IMR-90 (cell line): ENCODE data around the gene BET1. TPM values are rescaled to one million over a fixed set of nuclear protein-coding genes. Genes with fewer than 3 reads are reported as not detected.
A peak's percentile ranks its signal among the peaks of the same experiment; 100 is the strongest.

Source experiments
- ATAC-seq: fragments of 200-7000 bp; cut with Tn5 transposase; 2 replicates; pipeline ENCODE4 v1.9.1; 2020; ENCODE audit warnings: low read depth, mild to moderate bottlenecking, moderate library complexity
- BruUV-seq: library from RNA; stranded (reverse); fragments of 400-500 nt; replicated peaks from 2 replicates; lab custom pipeline; 2021; lab: Mats Ljungman, UMichigan
- CTCF ChIA-PET: fragments of 300-600 bp; formaldehyde crosslinking; extraction: SDS; loops from one replicate; lab custom pipeline; 2021; ENCODE audit warnings: antibody characterized with exemption; lab: Yijun Ruan, JAX
- POLR2A ChIA-PET: fragments of 300-600 bp; sonication (Branson Sonifier 250); formaldehyde crosslinking; loops from one replicate; lab custom pipeline; 2022; ENCODE audit warnings: antibody characterized with exemption; ENCODE audit not compliant: unreplicated experiment; lab: Charles Lee
- DNase-seq: peaks from one replicate; pipeline ENCODE4 v3.0.0; 2013
- H2AFZ ChIP-seq: replicated peaks from 2 replicates; pipeline ENCODE3; 2013; ENCODE audit warnings: low read length, mild to moderate bottlenecking; ENCODE audit not compliant: poor library complexity
- H2AK5ac ChIP-seq: 2 replicates; pipeline ENCODE4 v1.6.1; 2013; ENCODE audit warnings: low read depth, low read length, inconsistent platforms
- H2AK9ac ChIP-seq: replicated peaks from 2 replicates; pipeline ENCODE3; 2013; ENCODE audit warnings: mild to moderate bottlenecking, low read depth, low read length, moderate library complexity; ENCODE audit not compliant: poor library complexity
- H2BK120ac ChIP-seq: 2 replicates; pipeline ENCODE4 v1.6.1; 2013; ENCODE audit warnings: low read depth, low read length, inconsistent platforms
- H2BK15ac ChIP-seq: 3 replicates; pipeline ENCODE4 v1.6.1; 2013; ENCODE audit warnings: low read depth, low read length, inconsistent platforms
- H2BK20ac ChIP-seq: 2 replicates; pipeline ENCODE4 v1.6.1; 2013; ENCODE audit warnings: low read depth, mild to moderate bottlenecking, inconsistent platforms, low read length, moderate library complexity
- H2BK5ac ChIP-seq: 2 replicates; pipeline ENCODE4 v1.6.1; 2013; ENCODE audit warnings: mild to moderate bottlenecking, low read depth, low read length, inconsistent platforms; ENCODE audit not compliant: poor library complexity, severe bottlenecking
- H3K14ac ChIP-seq: replicated peaks from 2 replicates; pipeline ENCODE4 v1.6.1; 2013; ENCODE audit warnings: low read depth, low read length, inconsistent platforms
- H3K18ac ChIP-seq: 2 replicates; pipeline ENCODE4 v1.6.1; 2013; ENCODE audit warnings: low read depth, low read length, control low read depth
- H3K23ac ChIP-seq: 2 replicates; pipeline ENCODE4 v1.6.1; 2013; ENCODE audit warnings: low read depth, low read length, inconsistent platforms
- H3K27ac ChIP-seq: 2 replicates; pipeline ENCODE4 v1.5.1; 2013; ENCODE audit warnings: mild to moderate bottlenecking, control low read depth, low read length; ENCODE audit not compliant: insufficient read depth
- H3K27me3 ChIP-seq: 2 replicates; pipeline ENCODE4 v1.6.1; 2013; ENCODE audit warnings: low read length; ENCODE audit not compliant: control insufficient read depth, insufficient read depth
- H3K36me3 ChIP-seq: 2 replicates; pipeline ENCODE4 v1.6.1; 2013; ENCODE audit warnings: low read length, mixed read lengths; ENCODE audit not compliant: control insufficient read depth, insufficient read depth
- H3K4ac ChIP-seq: 2 replicates; pipeline ENCODE4 v1.6.1; 2013; ENCODE audit warnings: low read depth, low read length, inconsistent platforms
- H3K4me1 ChIP-seq: 2 replicates; pipeline ENCODE4 v1.6.1; 2013; ENCODE audit warnings: low read length, mixed read lengths; ENCODE audit not compliant: control insufficient read depth, insufficient read depth
- H3K4me2 ChIP-seq: 2 replicates; pipeline ENCODE4 v1.6.1; 2013; ENCODE audit warnings: low read depth, mild to moderate bottlenecking, control low read depth, low read length, moderate library complexity
- H3K4me3 ChIP-seq: 2 replicates; pipeline ENCODE4 v1.5.1; 2013; ENCODE audit warnings: low read depth, mild to moderate bottlenecking, control low read depth, low read length, moderate library complexity; ENCODE audit not compliant: insufficient read depth
- H3K56ac ChIP-seq: 2 replicates; pipeline ENCODE4 v1.6.1; 2013; ENCODE audit warnings: low read length, inconsistent platforms; ENCODE audit not compliant: insufficient read depth; ENCODE audit errors: extremely low read depth
- H3K79me1 ChIP-seq, 2 experiments: 2 replicates each; pipeline ENCODE4 v1.6.1; 2013; ENCODE audit warnings: low read length in 2 of 2, inconsistent platforms in 1 of 2, low read depth in 1 of 2
- H3K9ac ChIP-seq: 2 replicates; pipeline ENCODE4 v1.6.1; 2013; ENCODE audit warnings: low read depth, low read length, control low read depth
- H3K9me1 ChIP-seq: 2 replicates; pipeline ENCODE4 v1.6.1; 2013; ENCODE audit warnings: low read length, inconsistent platforms; ENCODE audit not compliant: insufficient read depth
- H3K9me3 ChIP-seq: 2 replicates; pipeline ENCODE4 v1.6.1; 2013; ENCODE audit warnings: low read length; ENCODE audit not compliant: control insufficient read depth, insufficient read depth
- H4K20me1 ChIP-seq: 2 replicates; pipeline ENCODE4 v1.6.1; 2013; ENCODE audit warnings: low read length, inconsistent platforms; ENCODE audit not compliant: insufficient read depth
- H4K5ac ChIP-seq: 2 replicates; pipeline ENCODE4 v1.6.1; 2013; ENCODE audit warnings: mild to moderate bottlenecking, low read depth, low read length, control low read depth
- H4K8ac ChIP-seq, 2 experiments: 2 replicates each; pipeline ENCODE4 v1.6.1; 2013; ENCODE audit warnings: low read depth in 2 of 2, low read length in 2 of 2, control low read depth in 1 of 2, inconsistent platforms in 1 of 2
- H4K91ac ChIP-seq: 2 replicates; pipeline ENCODE4 v1.6.1; 2013; ENCODE audit warnings: low read depth, low read length, inconsistent platforms; ENCODE audit not compliant: insufficient read depth
- BHLHE40 ChIP-seq: fragments of 150-350 bp; IDR thresholded peaks from 2 replicates; pipeline ENCODE4 v1.6.1; 2016; ENCODE audit warnings: mild to moderate bottlenecking, low read depth, low read length
- CHD1 ChIP-seq: IDR thresholded peaks from 2 replicates; pipeline ENCODE4 v1.6.1; 2012; ENCODE audit warnings: low read depth, low read length, improper control_type of control experiment
- MXI1 ChIP-seq: IDR thresholded peaks from 2 replicates; pipeline ENCODE4 v1.6.1; 2012; ENCODE audit warnings: low read depth, mild to moderate bottlenecking, low read length, moderate library complexity, borderline replicate concordance
- RAD21 ChIP-seq: IDR thresholded peaks from 2 replicates; pipeline ENCODE4 v1.6.1; 2012; ENCODE audit warnings: low read length, improper control_type of control experiment
- RFX5 ChIP-seq: IDR thresholded peaks from 2 replicates; pipeline ENCODE4 v1.8.0; 2012; ENCODE audit warnings: low read depth, mild to moderate bottlenecking, low read length, moderate library complexity
- SMC3 ChIP-seq: fragments of 150-350 bp; IDR thresholded peaks from 2 replicates; pipeline ENCODE4 v1.6.1; 2016; ENCODE audit warnings: low read depth, mild to moderate bottlenecking, antibody characterized with exemption, low read length, moderate library complexity
- USF2 ChIP-seq: fragments of 150-350 bp; IDR thresholded peaks from 2 replicates; pipeline ENCODE4 v1.6.1; 2017; ENCODE audit warnings: mild to moderate bottlenecking, antibody characterized with exemption, low read length, low read depth
- WGBS, 2 experiments: methylation state at CpG; one replicate each; pipeline versions ENCODE4 v1.1.5 to v1.1.7; 2013; ENCODE audit warnings: missing lambda C conversion rate in 2 of 2; ENCODE audit not compliant: insufficient read length in 1 of 2; ENCODE audit errors: extremely low coverage in 2 of 2; 5-methylcytosine and 5-hydroxymethylcytosine counted together
- dilution Hi-C: fragments of 300-500 bp; cut with HindIII; formaldehyde crosslinking; loops from one replicate; pipeline ENCODE4 v1.14.3; 2018; ENCODE audit warnings: low sequenced_read_pairs; ENCODE audit not compliant: unreplicated experiment
- in situ Hi-C: fragments of 300-500 bp; cut with MboI; formaldehyde crosslinking; loops from 3 replicates; pipeline ENCODE4 v1.14.3; 2019; ENCODE audit warnings: low sequenced_read_pairs, inconsistent platforms, mixed read lengths
- intact Hi-C: fragments of 100-400 bp; cut with micrococcal nuclease; formaldehyde crosslinking; loops from 2 replicates; pipeline ENCODE4 v1.10.0; 2022
- polyA plus RNA-seq, 3 experiments: library from polyadenylated mRNA; depleted of rRNA; stranded (reverse); fragments of >200 nt; gene quantifications; 2 replicates each; pipeline ENCODE4 v1.2.3, GENCODE V29; 2012; ENCODE audit warnings: low replicate concordance in 1 of 3
- total RNA-seq: library from RNA; depleted of rRNA; stranded (reverse); fragments of >200 nt; gene quantifications from 2 replicates; pipeline ENCODE4 v1.2.3, GENCODE V29; 2012

The BET1 gene
- total and polyA plus RNA-seq, 2 of the 4 experiments (the other 2 are of a cell fraction), result 9.9 to 33.2 TPM

GRCh38 chr7:93958216-93958615 lies 45.9 kb downstream of the BET1 start:
- no peak overlapping the region for H4K5ac ChIP-seq
- no peak overlapping the region for H3K23ac ChIP-seq
- no peak overlapping the region for H2AFZ ChIP-seq
- no peak overlapping the region for H4K8ac ChIP-seq
- 50% methylated on average over 1 of the region's 3 CpGs; no CpG with 5 or more reads in 1 of the 2 experiments for WGBS, 2 experiments
- H2BK5ac ChIP-seq, result peak overlapping the region; percentile 17
- peak overlapping the region; percentile 14; the same call in 1 of the 2 replicates for H3K4me2 ChIP-seq
- intact Hi-C loops (no loop called here), in situ Hi-C loops (no loop called here), dilution Hi-C loops (no loop called here)
- no peak overlapping the region for H2AK9ac ChIP-seq
- ChIA-PET POLR2A (no interaction called here), CTCF (interaction anchor here (1.1 kb wide), 1 partner anchor 12 kb away, joined by 3 read pairs; no protein-coding TSS in a partner anchor)
- peaks cover 4% of the 10 kb centered on the region; the same call in 1 of the 2 replicates for H3K9me1 ChIP-seq
- H3K4me3 ChIP-seq, result no peak overlapping the region
- no peak overlapping the region for H3K14ac ChIP-seq
- DNase-seq, result peak; percentile 74
- peaks cover 4% of the 10 kb centered on the region for H3K4me1 ChIP-seq
- no peak overlapping the region for H3K18ac ChIP-seq
- H4K20me1 ChIP-seq, result no peaks in the 10 kb centered on the region
- no peaks in the 10 kb centered on the region for H3K27me3 ChIP-seq
- BruUV-seq, result no TSS peak
- H3K27ac ChIP-seq, result no peak overlapping the region
- no peak overlapping the region for H4K91ac ChIP-seq
- no peak overlapping the region for H3K9ac ChIP-seq
- no peak overlapping the region for H2AK5ac ChIP-seq
- no peak overlapping the region for H2BK20ac ChIP-seq
- no peak overlapping the region for H2BK120ac ChIP-seq
- no peaks in the 10 kb centered on the region for H3K79me1 ChIP-seq
- TF ChIP-seq RFX5, result no peak
- no peak for TF ChIP-seq USF2
- no peak for TF ChIP-seq BHLHE40
- TF ChIP-seq CHD1, result no peak
- no peak for TF ChIP-seq SMC3
- TF ChIP-seq RAD21, result no peak
- no peak for TF ChIP-seq MXI1
- no peak overlapping the region for H3K4ac ChIP-seq
- 0 out of 3 replicates have a peak overlapping the region, but pooled peaks have one; percentile 15 for H2BK15ac ChIP-seq
- H3K36me3 ChIP-seq, result no peaks in the 10 kb centered on the region
- no peaks in the 10 kb centered on the region for H3K9me3 ChIP-seq
- ATAC-seq, result peak; percentile 53; the same call in 1 of the 2 replicates
- no peak overlapping the region for H3K56ac ChIP-seq
